Measurements from ENCODE around the gene SMURF2. TPM values are rescaled to one million over a fixed set of nuclear protein-coding genes. Genes with fewer than 3 reads are reported as not detected.

SMURF2 gene
- total RNA-seq, 1 experiment from 2014 or later: 35.3 TPM

- H3K4me1 Mint-ChIP-seq: no peaks in the 10 kb centered on the region
- Histone ChIP-seq H3K23ac (ENCODE audit: insufficient read length, low read depth, low read length) (no peak overlapping the region), H3K27me3 (ENCODE audit: insufficient read depth, low read length) (no peaks in the 10 kb centered on the region), H4K20me1 (ENCODE audit: control insufficient read depth, insufficient read depth, insufficient read length) (no peaks in the 10 kb centered on the region), H3K14ac (ENCODE audit: insufficient read depth, low read length) (no peak overlapping the region), H3K4me2 (ENCODE audit: insufficient read depth, insufficient read length, low read length) (no peak overlapping the region), H2BK15ac (ENCODE audit: low read depth, low read length) (no peak overlapping the region), H3K23me2 (ENCODE audit: insufficient read length, low read depth, low read length, poor library complexity, severe bottlenecking) (no peaks in the 10 kb centered on the region), H4K5ac (ENCODE audit: insufficient read length, low read depth, low read length) (no peak overlapping the region), H3K9ac (ENCODE audit: extremely low read depth, insufficient read length, low read length) (no peak overlapping the region), H2AK5ac (ENCODE audit: insufficient read length, low read length) (no peak overlapping the region), H3K79me2 (ENCODE audit: insufficient read depth, low read length) (no peaks in the 10 kb centered on the region; the same call in 1 of the 2 replicates), H2BK120ac (ENCODE audit: low read depth, low read length, poor library complexity, severe bottlenecking) (no peak overlapping the region), H3K18ac (ENCODE audit: insufficient read length, low read depth, low read length) (no peak overlapping the region), H3K79me1 (ENCODE audit: insufficient read depth, low read depth, low read length, poor library complexity, severe bottlenecking) (peaks cover 4% of the 10 kb centered on the region), H4K91ac (ENCODE audit: insufficient read length, low read depth, low read length) (no peak overlapping the region), H2BK20ac (ENCODE audit: low read depth, low read length, poor library complexity, severe bottlenecking) (no peak overlapping the region), H4K8ac (replicated peaks; ENCODE audit: insufficient read length, low read depth, low read length) (no peak overlapping the region), H3K4me1 (ENCODE audit: insufficient read depth, low read length) (no peaks in the 10 kb centered on the region), H3K56ac (ENCODE audit: insufficient read length, low read depth, low read length) (no peak overlapping the region), H2BK12ac (ENCODE audit: insufficient read length, low read depth, low read length) (no peak overlapping the region), H3T11ph (ENCODE audit: low read length) (no peak overlapping the region), H3K9me3 (ENCODE audit: control insufficient read depth, low read depth, low read length) (no peaks in the 10 kb centered on the region), H3K27ac (ENCODE audit: insufficient read length, low read depth, low read length) (no peak overlapping the region), H2BK5ac (ENCODE audit: insufficient read length, low read length) (no peak overlapping the region), H2AFZ (ENCODE audit: low read length) (no peak overlapping the region), H3K4ac (ENCODE audit: low read depth, low read length) (no peak overlapping the region)
- TF ChIP-seq CTCF (conservative IDR thresholded peaks at IDR 0.05): no peak
- no peaks in the 10 kb centered on the region for H3K27me3 Mint-ChIP-seq (ENCODE audit: low read depth)
- H3K27ac Mint-ChIP-seq: no peak overlapping the region; a peak in 1 of 7 replicates
- no peak overlapping the region for H3K4me3 Mint-ChIP-seq
- no CpG with 5 or more reads among the region's 2 CpGs for WGBS (ENCODE audit: extremely low coverage, insufficient read length, low lambda C conversion rate)
- peaks cover 0 to 4% of the 10 kb centered on the region in 2 experiments; a peak in 1 of 5 replicates for H3K9me3 Mint-ChIP-seq
- no peak for DNase-seq
- peaks cover 0 to 5% (median 3%) of the 10 kb centered on the region in 3 experiments; a peak in 3 of 7 replicates for H3K36me3 Mint-ChIP-seq (ENCODE audit: insufficient read depth in 1 of 3, low read depth in 3 of 3)
These were observed 53.5 kb downstream of the SMURF2 start for GRCh38 chr17:64608571-64608981.
